Esophagus muscularis mucosa (tissue), 4 donors: ENCODE results near the gene TMEM247. TPM values are rescaled to one million over a fixed set of nuclear protein-coding genes. Genes with fewer than 3 reads are reported as not detected.

Experiments
- DNase-seq: peaks from one replicate; pipeline ENCODE4 v3.0.0-alpha.2; 2017; ENCODE audit errors: extremely low spot score
- H3K27ac ChIP-seq, 4 donors: fragments of 200-600 bp; sonication (generic); replicated peaks in 1 of 4; 1 replicate in 3 of 4; 2 replicates in 1 of 4; pipeline ENCODE4 v1.5.1; 2016 to 2019; ENCODE audit warnings: mild to moderate bottlenecking in 1 of 4
- H3K27me3 ChIP-seq, 4 donors: fragments of 200-600 bp; sonication (generic); one replicate each; pipeline versions ENCODE4 v1.5.1 to v1.6.0; 2016 to 2019
- H3K36me3 ChIP-seq, 4 donors: fragments of 200-600 bp; sonication (generic); one replicate each; pipeline ENCODE4 v1.5.1; 2016 to 2019
- H3K4me1 ChIP-seq, 4 donors: fragments of 200-600 bp; sonication (generic); one replicate each; pipeline ENCODE4 v1.5.1; 2016 to 2019
- H3K4me3 ChIP-seq, 4 donors: fragments of 200-600 bp; sonication (generic); 1 replicate in 2 of 4; 2 replicates in 2 of 4; pipeline ENCODE4 v1.5.1; 2016 to 2019; ENCODE audit warnings: mild to moderate bottlenecking in 4 of 4, moderate library complexity in 1 of 4
- H3K9me3 ChIP-seq, 4 donors: fragments of 200-600 bp; sonication (generic); 1 replicate in 3 of 4; 2 replicates in 1 of 4; pipeline ENCODE4 v1.5.1; 2016 to 2019
- EP300 ChIP-seq: sonication (generic); formaldehyde crosslinking; IDR thresholded peaks from one replicate; pipeline ENCODE4 v1.6.1; 2017; ENCODE audit warnings: antibody characterized with exemption
- POLR2A ChIP-seq: fragments of 450-650 bp; IDR thresholded peaks from one replicate; pipeline ENCODE4 v1.6.1; 2017; ENCODE audit warnings: antibody characterized with exemption, moderate library complexity, mild to moderate bottlenecking, low read depth
- POLR2AphosphoS5 ChIP-seq, 2 donors: sonication (generic); formaldehyde crosslinking; IDR thresholded peaks; one replicate each; pipeline ENCODE4 v1.6.1; 2017; ENCODE audit warnings: antibody characterized with exemption in 2 of 2
- WGBS: methylation state at CpG from one replicate; pipeline ENCODE4 v1.1.5; 2018; 5-methylcytosine and 5-hydroxymethylcytosine counted together
- intact Hi-C: fragments of 100-400 bp; cut with DNase I; formaldehyde crosslinking; loops from one replicate; pipeline ENCODE4 v1.15.1; 2023
- total RNA-seq, 4 donors: library from RNA; depleted of rRNA; stranded (reverse); fragments of >200 nt; gene quantifications; one replicate each; pipeline versions ENCODE4 v1.1.0 to v1.2.1, GENCODE V29; 2016
- TF ChIP-seq, protein P1 (sequence below), 3 experiments: fragments of 200-600 bp in 2 of 3; fragments of 450-650 bp in 1 of 3; sonication (generic) in 2 of 3; IDR thresholded peaks; one replicate each; pipeline ENCODE4 v1.5.1; 2017 to 2019; ENCODE audit warnings: antibody characterized with exemption in 3 of 3, mild to moderate bottlenecking in 2 of 3, moderate library complexity in 1 of 3

TMEM247 gene
- total RNA-seq, 4 donors from 2014 or later = not detected

GRCh38 chr2:46434851-46435273 lies 44.5 kb upstream of the TMEM247 start:
- H3K27ac ChIP-seq = no peak overlapping the region
- no peak overlapping the region for H3K4me3 ChIP-seq
- WGBS = 68% methylated on average over 3 of the region's 3 CpGs
- peaks cover 0 to 5% (median 0%) of the 10 kb centered on the region in 4 donors for H3K4me1 ChIP-seq
- DNase-seq = no peak
- TF ChIP-seq POLR2AphosphoS5 (IDR thresholded peaks at IDR 0.05) = no peak
- TF ChIP-seq POLR2A = no peak
- TF ChIP-seq EP300 = no peak
- TF ChIP-seq, protein P1, sequence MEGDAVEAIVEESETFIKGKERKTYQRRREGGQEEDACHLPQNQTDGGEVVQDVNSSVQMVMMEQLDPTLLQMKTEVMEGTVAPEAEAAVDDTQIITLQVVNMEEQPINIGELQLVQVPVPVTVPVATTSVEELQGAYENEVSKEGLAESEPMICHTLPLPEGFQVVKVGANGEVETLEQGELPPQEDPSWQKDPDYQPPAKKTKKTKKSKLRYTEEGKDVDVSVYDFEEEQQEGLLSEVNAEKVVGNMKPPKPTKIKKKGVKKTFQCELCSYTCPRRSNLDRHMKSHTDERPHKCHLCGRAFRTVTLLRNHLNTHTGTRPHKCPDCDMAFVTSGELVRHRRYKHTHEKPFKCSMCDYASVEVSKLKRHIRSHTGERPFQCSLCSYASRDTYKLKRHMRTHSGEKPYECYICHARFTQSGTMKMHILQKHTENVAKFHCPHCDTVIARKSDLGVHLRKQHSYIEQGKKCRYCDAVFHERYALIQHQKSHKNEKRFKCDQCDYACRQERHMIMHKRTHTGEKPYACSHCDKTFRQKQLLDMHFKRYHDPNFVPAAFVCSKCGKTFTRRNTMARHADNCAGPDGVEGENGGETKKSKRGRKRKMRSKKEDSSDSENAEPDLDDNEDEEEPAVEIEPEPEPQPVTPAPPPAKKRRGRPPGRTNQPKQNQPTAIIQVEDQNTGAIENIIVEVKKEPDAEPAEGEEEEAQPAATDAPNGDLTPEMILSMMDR (IDR thresholded peaks at IDR 0.05) = no peak
- H3K36me3 ChIP-seq = no peaks in the 10 kb centered on the region
- intact Hi-C loops = no loop called here
- no peaks in the 10 kb centered on the region for H3K27me3 ChIP-seq
- H3K9me3 ChIP-seq = no peaks in the 10 kb centered on the region

- Histone ChIP-seq H3K9me3 (no peaks in the 10 kb centered on the region), H3K36me3 (no peaks in the 10 kb centered on the region), H3K4me1 (peaks cover 0 to 5% (median 0%) of the 10 kb centered on the region in 4 donors), H3K27ac (no peak overlapping the region), H3K27me3 (no peaks in the 10 kb centered on the region), H3K4me3 (no peak overlapping the region)
- no peak for TF ChIP-seq POLR2A
- TF ChIP-seq POLR2AphosphoS5 (IDR thresholded peaks at IDR 0.05) = no peak
- TF ChIP-seq EP300 = no peak
- TF ChIP-seq, protein P1 (IDR thresholded peaks at IDR 0.05) = no peak
- intact Hi-C loops = no loop called here
- no peak for DNase-seq
These were observed 44.0 kb upstream of the TMEM247 start for GRCh38 chr2:46435353-46435752.

DNA sequence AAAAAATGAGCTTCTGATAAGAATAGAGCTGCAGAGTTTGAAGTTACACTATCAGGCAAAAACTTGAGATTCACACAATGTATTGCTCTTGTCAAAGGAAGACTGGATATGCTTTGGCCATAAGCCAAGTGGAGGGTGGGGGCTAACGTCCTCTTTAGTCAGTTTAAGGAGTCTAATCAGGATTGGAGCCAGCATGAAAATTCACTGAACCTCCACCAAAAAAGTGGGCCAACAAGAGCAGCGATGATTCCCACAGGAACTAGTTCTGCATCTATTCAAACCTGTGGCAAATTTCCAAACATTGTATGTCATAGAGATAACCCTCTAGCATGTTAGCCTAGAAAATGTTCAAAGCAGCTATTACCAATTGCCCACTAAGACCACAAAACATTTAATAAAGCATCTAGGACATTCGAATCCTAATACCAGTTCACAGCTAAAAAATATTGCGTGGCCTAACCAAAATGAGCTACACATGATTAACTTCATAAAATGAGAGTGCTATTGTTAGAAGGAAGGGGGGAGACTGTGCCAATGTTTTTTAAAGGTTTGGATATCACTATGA lies 43.5 kb upstream of the TMEM247 start:
- intact Hi-C loops = no loop called here
- peaks cover 0 to 5% (median 0%) of the 10 kb centered on the region in 4 donors for H3K4me1 ChIP-seq
- WGBS = 62% methylated on average over 4 of the region's 4 CpGs

GRCh38 chr2:46436800-46437199 lies 42.6 kb upstream of the TMEM247 start:
- Histone ChIP-seq H3K4me1 (peaks cover 0 to 5% (median 0%) of the 10 kb centered on the region in 4 donors), H3K27me3 (no peaks in the 10 kb centered on the region), H3K4me3 (no peak overlapping the region), H3K27ac (no peak overlapping the region), H3K36me3 (no peaks in the 10 kb centered on the region), H3K9me3 (no peaks in the 10 kb centered on the region)
- intact Hi-C loops = no loop called here
- TF ChIP-seq, protein P1 (IDR thresholded peaks at IDR 0.05) = no peak
- TF ChIP-seq POLR2AphosphoS5 (IDR thresholded peaks at IDR 0.05) (no peak), POLR2A (no peak), EP300 (no peak)
- DNase-seq = no peak

More for the DNA sequence above, 43.5 kb upstream of the TMEM247 start:
- no peak for DNase-seq
- Histone ChIP-seq H3K27me3 (no peaks in the 10 kb centered on the region), H3K4me3 (no peak overlapping the region), H3K36me3 (no peaks in the 10 kb centered on the region), H3K27ac (no peak overlapping the region), H3K9me3 (no peaks in the 10 kb centered on the region)
- TF ChIP-seq, protein P1 (IDR thresholded peaks at IDR 0.05) = no peak
- TF ChIP-seq POLR2A (no peak), POLR2AphosphoS5 (IDR thresholded peaks at IDR 0.05) (no peak), EP300 (no peak)

DNA sequence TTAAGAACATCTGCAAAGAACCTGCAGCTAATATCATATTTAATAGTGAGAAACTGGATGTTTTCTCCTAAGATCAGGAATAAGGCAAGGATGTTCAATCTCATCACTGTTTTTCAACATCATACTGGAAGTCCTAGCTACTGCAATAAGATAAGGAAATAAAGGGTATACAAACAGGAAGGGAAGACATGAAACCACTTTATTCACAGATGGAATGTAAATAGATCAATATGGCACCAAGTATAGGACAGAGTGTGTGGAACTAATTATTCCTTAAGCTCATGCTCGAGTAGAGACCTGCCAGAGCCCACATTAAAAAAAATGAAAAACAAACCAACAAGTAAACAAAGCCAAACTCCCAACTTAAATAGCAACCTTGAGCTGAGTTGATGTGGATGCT lies 41.3 kb upstream of the TMEM247 start:
- intact Hi-C loops = no loop called here
- DNase-seq = no peak
- Histone ChIP-seq H3K27me3 (no peaks in the 10 kb centered on the region), H3K27ac (no peak overlapping the region), H3K36me3 (no peaks in the 10 kb centered on the region), H3K4me3 (no peak overlapping the region), H3K9me3 (no peaks in the 10 kb centered on the region), H3K4me1 (peaks cover 0 to 5% (median 0%) of the 10 kb centered on the region in 4 donors)
- TF ChIP-seq POLR2AphosphoS5 (IDR thresholded peaks at IDR 0.05) = no peak
- no peak for TF ChIP-seq POLR2A
- TF ChIP-seq, protein P1 (IDR thresholded peaks at IDR 0.05) = no peak
- no peak for TF ChIP-seq EP300
- 80% methylated on average over 1 of the region's 1 CpG for WGBS
